Omental fat pad (tissue), 4 donors: Measurements from ENCODE around the gene PGBD5. TPM values are rescaled to one million over a fixed set of nuclear protein-coding genes. Genes with fewer than 3 reads are reported as not detected.

Source experiments
- ATAC-seq: fragments of 150-250 bp; one replicate; pipeline ENCODE4 v1.9.1; 2016; ENCODE audit warnings: mild to moderate bottlenecking, moderate library complexity; ENCODE audit not compliant: low FRiP score
- DNase-seq: peaks from one replicate; pipeline ENCODE4 v3.0.0-alpha.2; 2019; ENCODE audit warnings: low spot score
- CTCF ChIP-seq, 3 donors: fragments of 450-650 bp; IDR thresholded peaks; one replicate each; pipeline ENCODE4 v1.5.1; 2016 to 2017; ENCODE audit warnings: antibody characterized with exemption in 3 of 3, mild to moderate bottlenecking in 3 of 3, moderate library complexity in 2 of 3
- total RNA-seq, 4 donors: library from RNA; depleted of rRNA; stranded (reverse); fragments of >200 nt; gene quantifications; one replicate each; pipeline ENCODE4 v1.1.0, GENCODE V29; 2016

Gene PGBD5
- total RNA-seq, 4 donors from 2014 or later: 0.37 to 1.4 (median 0.60) TPM; not detected in 1

GRCh38 chr1:230314142-230314470 lies 112.0 kb downstream of the PGBD5 start:
- no peak for ATAC-seq
- no peak for TF ChIP-seq CTCF (IDR thresholded peaks at IDR 0.05)
- DNase-seq: no peak

- TF ChIP-seq CTCF (IDR thresholded peaks at IDR 0.05): no peak
- DNase-seq: no peak
- no peak for ATAC-seq
These were observed 112.5 kb downstream of the PGBD5 start for GRCh38 chr1:230313453-230314141.

- ATAC-seq (no peak), DNase-seq (no peak)
- TF ChIP-seq CTCF (IDR thresholded peaks at IDR 0.05): no peak
These were observed 113.5 kb downstream of the PGBD5 start for GRCh38 chr1:230312676-230313075.

- ATAC-seq: peak; percentile 74
- peak; percentile 52 for DNase-seq
- peak in 1 of 3 donors; percentile 67 for TF ChIP-seq CTCF (IDR thresholded peaks at IDR 0.05)
These were observed 115.6 kb downstream of the PGBD5 start for GRCh38 chr1:230310381-230311163.

GRCh38 chr1:230309646-230310177 lies 116.4 kb downstream of the PGBD5 start:
- no peak for TF ChIP-seq CTCF (IDR thresholded peaks at IDR 0.05)
- DNase-seq (no peak), ATAC-seq (no peak)

- DNase-seq: no peak
- no peak for TF ChIP-seq CTCF (IDR thresholded peaks at IDR 0.05)
- no peak for ATAC-seq
These were observed 117.3 kb downstream of the PGBD5 start for GRCh38 chr1:230308821-230309220.
